K562 (cell line): ENCODE results near the gene WRAP53. TPM values are rescaled to one million over a fixed set of nuclear protein-coding genes. Genes with fewer than 3 reads are reported as not detected.

Experiments
- EWSR1 ChIP-seq: fragments of 450-650 bp; IDR thresholded peaks from 2 replicates; pipeline ENCODE4 v1.6.1; 2018; ENCODE audit warnings: borderline replicate concordance, mild to moderate bottlenecking, low read depth, moderate library complexity; ENCODE audit not compliant: partially characterized antibody
- FOSL1 ChIP-seq: fragments of 200-800 bp; sonication (Bioruptor generic); conservative IDR thresholded peaks from 2 replicates; pipeline ENCODE4 v1.6.1; 2016; ENCODE audit warnings: missing genetic modification characterization, missing compliant biosample characterization
- FOXA3 ChIP-seq, 2 experiments: fragments of 450-650 bp in 1 of 2; sonication (generic) in 1 of 2; formaldehyde crosslinking; IDR thresholded peaks in 1 of 2; conservative IDR thresholded peaks in 1 of 2; 2 replicates each; pipeline versions ENCODE4 v1.4.0 to v1.8.0; 2020 to 2022; ENCODE audit warnings: mild to moderate bottlenecking in 2 of 2, missing genetic modification reagents in 1 of 2
- HNRNPH1 ChIP-seq: fragments of 200-400 bp; formaldehyde crosslinking; optimal IDR thresholded peaks from 2 replicates; pipeline ENCODE3; 2017; ENCODE audit warnings: low read depth, mild to moderate bottlenecking, low read length, moderate library complexity
- KDM1A ChIP-seq, 2 experiments: fragments of 450-650 bp; IDR thresholded peaks; 2 replicates each; pipeline ENCODE4 v1.6.1; 2016; ENCODE audit warnings: mild to moderate bottlenecking in 2 of 2
- MBD2 ChIP-seq: sonication (generic); IDR thresholded peaks from 2 replicates; pipeline ENCODE4 v1.6.1; 2016; ENCODE audit warnings: low read depth, borderline replicate concordance
- NR3C1 ChIP-seq: sonication (generic); formaldehyde crosslinking; IDR thresholded peaks from 2 replicates; pipeline ENCODE4 v1.8.1; 2022; ENCODE audit warnings: missing genetic modification reagents
- PHF8 ChIP-seq: fragments of 200-600 bp; sonication (generic); IDR thresholded peaks from 2 replicates; pipeline ENCODE4 v1.6.1; 2012; ENCODE audit warnings: mixed run types, mild to moderate bottlenecking, inconsistent platforms, low read length, moderate library complexity, borderline replicate concordance
- PHTF2 ChIP-seq: fragments of 250-450 bp; sonication (Bioruptor Pico); IDR thresholded peaks from 2 replicates; pipeline ENCODE4 v1.5.0; 2021; ENCODE audit warnings: mild to moderate bottlenecking
- RBM39 ChIP-seq: fragments of 200-400 bp; formaldehyde crosslinking; optimal IDR thresholded peaks from 2 replicates; pipeline ENCODE3; 2018; ENCODE audit warnings: low read depth, low read length
- SMARCC2 ChIP-seq: fragments of 450-650 bp; IDR thresholded peaks from 2 replicates; pipeline ENCODE4 v1.6.1; 2017; ENCODE audit warnings: antibody characterized with exemption, moderate library complexity, mild to moderate bottlenecking, low read depth
- STAT5B ChIP-seq: fragments of 250-450 bp; sonication (Bioruptor Pico); IDR thresholded peaks from 2 replicates; pipeline ENCODE4 v1.8.0; 2021; ENCODE audit warnings: mild to moderate bottlenecking, inconsistent platforms
- TAF1 ChIP-seq: IDR thresholded peaks from 2 replicates; pipeline ENCODE4 v1.6.1; 2011; ENCODE audit warnings: mild to moderate bottlenecking, low read length, moderate library complexity; ENCODE audit not compliant: insufficient read depth, control insufficient read depth, severe bottlenecking; ENCODE audit errors: extremely low read depth
- TFE3 ChIP-seq: fragments of 450-650 bp; formaldehyde crosslinking; IDR thresholded peaks from 2 replicates; pipeline ENCODE4 v1.4.0; 2020; ENCODE audit warnings: mild to moderate bottlenecking, mixed read lengths
- ZBTB7A ChIP-seq: IDR thresholded peaks from 2 replicates; pipeline ENCODE4 v1.6.1; 2011; ENCODE audit warnings: low read depth, mild to moderate bottlenecking, low read length, moderate library complexity, borderline replicate concordance; ENCODE audit not compliant: control insufficient read depth
- ZFP1 ChIP-seq: fragments of 450-650 bp; formaldehyde crosslinking; IDR thresholded peaks from 2 replicates; pipeline ENCODE4 v1.4.0; 2020; ENCODE audit warnings: mild to moderate bottlenecking, mixed read lengths
- ZNF639 ChIP-seq, 2 experiments: fragments of 200-800 bp in 1 of 2; sonication (Bioruptor generic) in 1 of 2; sonication (generic) in 1 of 2; formaldehyde crosslinking in 1 of 2; IDR thresholded peaks in 1 of 2; conservative IDR thresholded peaks in 1 of 2; 2 replicates each; pipeline versions ENCODE4 v1.5.0 to v1.6.1; 2016 to 2020; ENCODE audit warnings: missing compliant biosample characterization in 1 of 2, missing genetic modification characterization in 1 of 2, missing genetic modification reagents in 1 of 2
- ZNF717 ChIP-seq: fragments of 250-450 bp; sonication (Bioruptor Pico); IDR thresholded peaks from 2 replicates; pipeline ENCODE4 v1.5.0; 2021
- ZNF76 ChIP-seq: fragments of 250-450 bp; sonication (Bioruptor Pico); IDR thresholded peaks from 2 replicates; pipeline ENCODE4 v1.4.0; 2020; ENCODE audit warnings: mild to moderate bottlenecking, moderate library complexity, borderline replicate concordance
- polyA plus RNA-seq, 8 experiments: library from polyadenylated mRNA; depleted of rRNA in 4 of 8; stranded (reverse) in 5 of 8; unstranded in 3 of 8; fragments of >200 nt; fragmentation: Nextera tagmentation in 2 of 8; fragmentation: Illumina TruSeq in 1 of 8; extraction: Ambion mirVana in 2 of 8; extraction: Trizol in 1 of 8; gene quantifications; 2 replicates each; pipeline versions ENCODE4 v1.2.1 to v1.2.3, GENCODE V29; 2011 to 2014; ENCODE audit warnings: inconsistent platforms in 1 of 8, missing spikeins in 1 of 8
- total RNA-seq, 7 experiments: library from RNA; depleted of rRNA in 6 of 7; stranded (reverse); fragments of >200 nt in 6 of 7; fragmentation: Illumina TruSeq in 2 of 7; extraction: Trizol in 2 of 7; gene quantifications; 2 replicates each; pipeline versions ENCODE4 v1.2.1 to v1.2.3, GENCODE V29; 2011 to 2021; ENCODE audit warnings: low replicate concordance in 1 of 7
- TF ChIP-seq, protein P1 (sequence below): fragments of 450-650 bp; IDR thresholded peaks from 2 replicates; pipeline ENCODE4 v1.6.1; 2016; ENCODE audit warnings: mild to moderate bottlenecking

Gene WRAP53
- total and polyA plus RNA-seq, 9 of the 15 experiments (the other 6 are each of a cell fraction or from before 2014, with no cell fraction given), result 0.72 to 18.2 (median 13.4) TPM

DNA sequence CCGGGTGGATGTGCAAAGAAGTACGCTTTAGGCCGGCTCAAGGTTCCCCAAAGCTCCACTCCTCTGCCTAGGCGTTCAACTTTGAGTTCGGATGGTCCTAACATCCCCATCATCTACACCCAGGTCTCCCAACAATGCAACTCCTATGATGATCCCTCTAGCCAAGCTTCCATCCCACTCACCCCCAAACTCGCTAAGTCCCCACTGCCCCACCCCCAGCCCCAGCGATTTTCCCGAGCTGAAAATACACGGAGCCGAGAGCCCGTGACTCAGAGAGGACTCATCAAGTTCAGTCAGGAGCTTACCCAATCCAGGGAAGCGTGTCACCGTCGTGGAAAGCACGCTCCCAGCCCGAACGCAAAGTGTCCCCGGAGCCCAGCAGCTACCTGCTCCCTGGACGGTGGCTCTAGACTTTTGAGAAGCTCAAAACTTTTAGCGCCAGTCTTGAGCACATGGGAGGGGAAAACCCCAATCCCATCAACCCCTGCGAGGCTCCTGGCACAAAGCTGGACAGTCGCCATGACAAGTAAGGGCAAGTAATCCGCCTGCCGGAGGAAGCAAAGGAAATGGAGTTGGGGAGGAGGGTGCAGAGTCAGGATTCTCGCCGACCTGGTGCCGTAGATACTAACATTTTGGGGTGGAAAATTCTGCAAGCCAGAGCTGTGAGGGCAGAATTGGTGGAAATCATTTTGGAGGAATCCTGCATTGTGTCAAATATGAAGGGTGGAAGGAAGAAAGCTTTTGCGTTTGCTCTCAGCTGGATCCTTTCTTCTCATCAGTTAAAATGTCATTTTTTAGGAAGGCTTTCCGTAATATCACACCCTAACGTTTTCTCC lies 987 bp upstream of the WRAP53 start, which contains the start of gene TP53 (continued):
- TF ChIP-seq ZNF639 (CRISPR knock-in tag; conservative IDR thresholded peaks at IDR 0.05 in 1 of 2, IDR thresholded peaks at IDR 0.05 in 1 of 2) (no peak; a peak in 1 of 4 replicates), FOSL1 (tag) (peak; percentile 84), TAF1 (peak; percentile 93), ZNF76 (CRISPR knock-in tag) (no peak), ZFP1 (CRISPR knock-in tag) (no peak), NR3C1 (CRISPR knock-in tag) (no peak), KDM1A (IDR thresholded peaks at IDR 0.05) (no peak), EWSR1 (no peak), PHF8 (peak; percentile 53; the same call in 1 of the 2 replicates), MBD2 (peak; percentile 79), STAT5B (no peak), TFE3 (CRISPR knock-in tag) (no peak), ZBTB7A (no peak), FOXA3 (CRISPR knock-in tag; conservative IDR thresholded peaks at IDR 0.05 in 1 of 2, IDR thresholded peaks at IDR 0.05 in 1 of 2) (no peak), PHTF2 (no peak), ZNF717 (CRISPR knock-in tag) (peak; percentile 40; the same call in 1 of the 2 replicates), SMARCC2 (no peak), RBM39 (peak; percentile 34), HNRNPH1 (no peak)
- TF ChIP-seq, protein P1, sequence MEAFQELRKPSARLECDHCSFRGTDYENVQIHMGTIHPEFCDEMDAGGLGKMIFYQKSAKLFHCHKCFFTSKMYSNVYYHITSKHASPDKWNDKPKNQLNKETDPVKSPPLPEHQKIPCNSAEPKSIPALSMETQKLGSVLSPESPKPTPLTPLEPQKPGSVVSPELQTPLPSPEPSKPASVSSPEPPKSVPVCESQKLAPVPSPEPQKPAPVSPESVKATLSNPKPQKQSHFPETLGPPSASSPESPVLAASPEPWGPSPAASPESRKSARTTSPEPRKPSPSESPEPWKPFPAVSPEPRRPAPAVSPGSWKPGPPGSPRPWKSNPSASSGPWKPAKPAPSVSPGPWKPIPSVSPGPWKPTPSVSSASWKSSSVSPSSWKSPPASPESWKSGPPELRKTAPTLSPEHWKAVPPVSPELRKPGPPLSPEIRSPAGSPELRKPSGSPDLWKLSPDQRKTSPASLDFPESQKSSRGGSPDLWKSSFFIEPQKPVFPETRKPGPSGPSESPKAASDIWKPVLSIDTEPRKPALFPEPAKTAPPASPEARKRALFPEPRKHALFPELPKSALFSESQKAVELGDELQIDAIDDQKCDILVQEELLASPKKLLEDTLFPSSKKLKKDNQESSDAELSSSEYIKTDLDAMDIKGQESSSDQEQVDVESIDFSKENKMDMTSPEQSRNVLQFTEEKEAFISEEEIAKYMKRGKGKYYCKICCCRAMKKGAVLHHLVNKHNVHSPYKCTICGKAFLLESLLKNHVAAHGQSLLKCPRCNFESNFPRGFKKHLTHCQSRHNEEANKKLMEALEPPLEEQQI, result no peak
